Right hindlimb (tissue), 1 donor: ENCODE results near the gene CAMKMT.
"Not testable (repeated sequence)": the region's sequence is repeated elsewhere in the genome, so short reads cannot be mapped to it uniquely, and the experiment has no call there.

Experiments
- DNase-seq: peaks from one replicate; pipeline ENCODE4 v3.0.0-alpha.2; 2018

Gene CAMKMT

DNA sequence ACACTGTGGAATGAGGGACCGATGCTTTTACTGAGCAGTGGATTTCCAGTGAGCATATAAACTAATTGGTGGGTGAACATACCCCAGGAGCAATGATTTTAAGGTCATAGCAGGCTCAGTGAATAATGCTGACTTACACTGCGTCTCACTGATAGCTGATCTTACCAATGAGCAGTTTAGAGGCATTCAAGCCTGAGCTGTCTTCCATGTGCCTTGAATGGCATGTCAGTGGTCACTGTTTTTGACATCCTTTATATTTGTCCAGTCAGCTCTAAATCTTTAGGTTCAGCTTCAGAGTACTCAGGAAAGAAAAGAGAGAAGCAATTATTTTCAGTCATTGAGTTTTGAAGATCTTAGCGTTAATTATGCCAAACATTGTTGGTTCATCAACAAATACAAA is 88.3 kb downstream of the CAMKMT start:
- DNase-seq = no peak

DNA sequence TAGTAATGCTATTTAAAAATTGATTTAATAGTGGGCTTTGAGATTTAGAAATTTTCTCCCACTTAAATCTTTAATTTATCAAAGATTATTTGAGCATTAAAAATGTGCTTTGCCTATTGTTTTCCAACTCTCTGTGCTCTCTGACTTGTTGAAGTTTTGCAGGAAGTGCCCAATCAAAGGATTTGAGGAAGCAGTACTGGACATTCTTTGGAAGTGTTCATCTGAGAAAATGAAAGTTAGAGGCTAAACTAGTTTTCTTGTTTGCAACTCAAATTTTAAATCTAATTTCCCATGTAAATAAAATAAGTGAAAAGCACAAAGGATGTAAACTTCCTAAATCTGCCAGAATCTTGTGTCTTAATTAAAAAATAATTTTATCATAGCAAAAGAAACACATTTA is 89.1 kb downstream of the CAMKMT start:
- DNase-seq = no peak

DNA sequence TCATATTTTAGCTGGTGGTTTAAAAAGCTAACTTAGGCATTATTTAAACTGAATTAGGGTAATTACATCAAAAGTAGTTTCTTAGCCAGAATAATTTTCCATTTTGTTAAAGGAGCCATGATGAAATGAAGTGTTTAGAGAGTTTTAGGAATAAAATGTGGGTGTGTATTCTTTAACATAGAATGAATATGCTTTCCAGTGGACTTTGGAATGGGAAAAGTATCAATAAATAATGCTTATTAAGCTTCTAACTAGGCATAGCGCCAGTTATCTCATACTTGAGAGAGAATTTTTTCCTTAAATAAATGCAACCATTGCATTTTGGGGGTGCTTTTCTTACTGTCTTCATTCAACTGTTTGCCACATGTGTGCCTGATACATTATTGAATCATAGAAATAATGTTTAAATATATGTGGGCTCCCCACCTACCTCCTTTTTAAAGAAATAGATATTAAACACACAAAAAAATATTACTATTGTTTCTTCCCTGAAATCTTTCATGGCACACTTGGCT is 90.4 kb downstream of the CAMKMT start:
- no peak for DNase-seq

DNA sequence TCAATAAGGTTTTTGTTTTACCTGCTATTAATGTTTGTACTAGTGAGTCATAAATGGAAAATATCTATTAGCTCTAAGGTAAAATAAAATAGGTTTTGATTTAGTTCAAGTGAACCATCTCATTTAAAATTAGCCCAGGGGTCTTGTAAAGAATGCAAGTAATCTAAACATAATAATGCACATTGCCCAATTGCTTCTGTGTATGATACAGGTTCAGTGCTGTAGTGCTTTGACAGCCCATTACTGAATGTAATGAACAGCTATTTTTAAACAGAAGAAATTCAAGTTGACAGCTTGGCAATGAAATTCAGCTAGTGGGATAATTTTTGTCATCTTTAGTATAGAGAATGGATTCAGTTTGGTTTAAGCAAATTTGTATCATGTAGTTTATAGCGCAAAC is 91.5 kb downstream of the CAMKMT start:
- no peak for DNase-seq

DNA sequence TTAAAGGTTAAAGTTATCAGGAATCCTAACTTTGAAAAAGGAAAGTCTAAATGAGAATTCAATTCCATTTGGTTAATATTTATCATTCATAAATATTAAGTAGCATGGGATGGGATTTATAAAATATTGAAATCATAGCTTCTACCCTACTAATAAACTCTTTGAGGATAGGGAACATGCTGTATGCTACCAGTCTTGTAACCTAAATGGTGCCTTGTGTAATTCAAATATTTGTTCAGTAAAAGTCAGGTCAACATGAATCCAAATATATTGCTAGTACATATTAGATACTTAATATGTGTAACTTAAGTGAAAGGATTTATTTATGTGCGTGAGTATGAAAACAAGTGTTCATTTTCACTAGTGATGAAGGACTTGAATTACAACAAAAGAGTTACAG is 94.1 kb downstream of the CAMKMT start:
- no peak for DNase-seq

DNA sequence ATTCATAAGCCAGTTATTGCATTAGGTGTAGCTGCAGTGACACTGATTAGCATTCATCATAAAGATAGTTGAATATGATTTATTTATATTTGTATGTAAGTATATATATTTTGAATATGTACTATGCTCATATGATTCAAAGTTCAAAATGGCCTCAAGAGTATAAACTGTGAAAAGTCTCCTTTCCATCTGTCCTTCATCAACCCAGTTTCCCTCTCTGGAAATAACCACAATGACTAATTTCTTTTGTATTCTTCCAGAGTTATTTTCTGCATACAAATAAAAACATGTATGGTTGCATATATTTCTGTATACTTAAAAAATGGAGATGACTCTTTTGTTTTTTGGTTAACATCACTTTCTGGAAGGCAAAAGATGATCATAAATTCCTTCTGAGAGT is 95.2 kb downstream of the CAMKMT start:
- no peak for DNase-seq

- no peak for DNase-seq
Observed at GRCh38 chr2:44459739-44460138, 98.0 kb downstream of the CAMKMT start.

- no peak for DNase-seq
Observed at GRCh38 chr2:44462934-44463849, 101.4 kb downstream of the CAMKMT start.

- DNase-seq = no peak
Observed at GRCh38 chr2:44464437-44464836, 102.7 kb downstream of the CAMKMT start.

DNA sequence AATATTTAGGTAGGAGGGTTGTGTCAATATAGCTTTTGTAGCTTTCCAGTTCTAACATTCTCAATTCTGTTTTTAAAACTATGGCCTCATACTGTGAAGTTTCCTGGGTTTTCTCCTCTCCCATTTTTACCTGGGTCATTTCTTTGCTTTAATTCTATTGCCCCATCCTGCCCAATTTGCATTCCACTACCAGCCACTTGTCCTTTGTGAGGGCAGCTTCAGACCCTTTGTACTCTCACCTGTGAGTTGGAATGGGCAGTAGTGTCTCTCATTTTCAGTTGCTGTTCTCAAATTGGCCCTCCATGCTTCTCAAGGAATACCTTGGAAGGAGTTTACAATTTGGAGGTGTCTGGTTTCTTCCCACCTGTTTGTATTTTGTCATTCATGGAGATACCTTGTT is 108.4 kb downstream of the CAMKMT start:
- no peak for DNase-seq

GRCh38 chr2:44477657-44478414 is 116.1 kb downstream of the CAMKMT start:
- DNase-seq = no peak

- peak; percentile 57 for DNase-seq
Observed at GRCh38 chr2:44479127-44479887, 117.6 kb downstream of the CAMKMT start.

DNA sequence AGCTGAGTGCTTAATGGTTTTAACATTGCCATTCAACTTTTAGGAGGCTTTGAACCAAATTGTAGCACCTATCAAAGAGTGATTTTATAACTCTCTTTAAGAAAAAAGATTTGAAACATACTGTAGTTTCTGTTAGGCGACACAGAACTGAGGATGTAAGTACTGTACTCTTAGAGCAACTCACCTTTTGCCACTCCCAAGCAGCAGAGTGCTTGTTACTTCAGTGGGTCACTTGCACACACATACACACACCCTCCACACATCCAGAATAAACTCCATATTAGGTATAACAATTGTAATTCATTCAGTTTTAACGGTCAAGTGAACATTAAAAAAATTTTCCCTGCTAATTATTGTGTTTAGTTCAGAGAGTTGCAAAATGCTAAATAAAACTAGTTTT is 118.3 kb downstream of the CAMKMT start:
- DNase-seq = no peak

DNA sequence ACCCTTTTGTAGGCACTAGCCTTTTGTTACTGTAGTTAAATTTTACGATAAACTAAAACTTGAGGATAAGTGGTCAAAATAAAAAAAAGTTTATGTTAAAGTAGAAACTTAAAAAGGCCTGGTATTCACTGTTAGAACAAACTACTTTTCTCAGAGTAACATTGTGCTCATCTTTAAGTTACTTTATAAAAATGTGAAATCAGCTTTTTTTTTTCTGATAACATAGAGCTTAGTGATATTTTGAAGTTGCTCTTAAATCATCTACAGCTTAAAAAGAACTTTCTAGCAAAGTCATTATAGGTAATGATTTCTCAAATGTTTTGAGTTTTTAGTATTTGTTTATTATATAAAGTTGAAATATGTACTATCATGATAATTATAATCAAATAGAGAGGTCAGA is 125.3 kb downstream of the CAMKMT start:
- DNase-seq = no peak

DNA sequence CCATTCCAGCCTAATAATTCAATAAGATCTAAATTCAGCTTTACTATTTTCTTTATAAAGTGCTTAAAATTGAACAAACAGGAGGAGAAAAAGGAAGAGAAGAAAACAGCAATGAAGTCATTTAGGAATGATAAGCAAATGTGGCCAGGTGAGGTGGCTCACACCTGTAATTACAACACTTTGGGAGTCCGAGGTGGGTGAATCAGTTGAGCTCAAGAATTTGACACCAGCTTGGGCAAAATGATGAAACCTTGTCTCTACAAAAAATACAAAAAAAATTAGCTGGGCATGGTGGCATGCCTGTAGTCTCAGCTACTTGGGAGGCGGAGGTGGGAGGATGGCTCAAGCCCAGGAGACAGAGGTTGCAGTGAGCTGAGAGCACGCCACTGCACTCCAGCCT is 129.0 kb downstream of the CAMKMT start:
- no peak for DNase-seq

GRCh38 chr2:44494006-44494405 is 132.3 kb downstream of the CAMKMT start:
- DNase-seq = no peak

DNA sequence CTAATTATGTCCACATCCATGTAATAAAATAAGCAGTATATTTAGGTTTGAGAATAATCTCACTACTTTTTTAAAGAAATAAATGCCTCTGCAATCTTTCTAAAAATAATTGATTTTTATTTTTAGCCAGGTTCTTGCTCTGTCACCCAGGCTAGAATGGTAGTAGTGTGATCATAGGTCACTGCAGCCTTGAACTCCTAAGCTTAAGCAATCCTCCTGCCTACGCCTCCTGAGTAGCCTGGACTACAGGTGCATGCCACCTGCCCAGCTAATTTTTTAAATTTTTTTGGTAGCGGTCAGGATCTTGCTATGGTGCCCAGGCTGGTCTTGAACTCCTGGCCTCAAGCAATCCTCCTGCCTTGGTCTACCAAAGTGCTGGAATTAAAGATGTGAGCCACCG is 133.3 kb downstream of the CAMKMT start:
- DNase-seq = no peak

- no peak for DNase-seq
Observed at GRCh38 chr2:44495544-44495943, 133.8 kb downstream of the CAMKMT start.

GRCh38 chr2:44496130-44496529 is 134.4 kb downstream of the CAMKMT start:
- no peak for DNase-seq

DNA sequence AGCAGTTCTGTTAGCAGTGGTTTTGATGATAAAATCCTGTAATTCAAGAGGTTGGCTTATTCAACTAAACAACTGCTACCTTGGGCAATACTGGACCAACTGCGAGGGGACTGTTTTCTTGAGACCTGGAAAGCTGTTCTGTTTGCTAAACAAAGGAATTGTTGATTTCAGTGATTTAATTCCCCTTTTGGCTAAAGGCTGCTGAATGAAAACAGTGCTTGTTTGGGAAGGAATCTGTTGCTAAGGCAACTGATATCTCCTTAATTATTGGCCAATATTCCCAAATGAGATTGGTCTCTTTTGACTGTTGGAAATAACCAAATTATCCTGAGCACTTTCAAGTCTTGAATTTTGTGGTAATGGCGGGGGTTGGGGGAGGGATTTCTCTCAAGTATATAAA is 136.8 kb downstream of the CAMKMT start:
- DNase-seq = no peak

- DNase-seq = not testable (repeated sequence)
Observed at GRCh38 chr2:44505664-44506063, 143.9 kb downstream of the CAMKMT start.

DNA sequence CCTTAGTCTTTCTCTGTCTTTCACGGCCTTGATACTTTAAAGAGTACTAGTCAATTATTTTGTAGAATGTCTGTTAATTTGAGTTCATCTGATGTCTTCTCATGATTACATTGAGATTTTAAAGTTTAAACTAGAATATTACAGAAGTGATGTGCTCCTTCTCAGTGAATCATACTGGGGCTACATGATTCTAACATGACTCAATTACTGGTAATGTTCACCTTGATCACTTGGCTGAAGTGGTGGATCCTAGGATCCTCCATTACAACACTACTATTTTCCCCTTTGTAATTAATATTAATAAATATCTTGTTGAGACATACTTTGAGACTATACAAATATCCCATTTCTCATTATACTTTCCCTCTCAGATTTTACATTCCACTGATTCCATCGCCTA is 148.5 kb downstream of the CAMKMT start:
- no peak for DNase-seq

DNA sequence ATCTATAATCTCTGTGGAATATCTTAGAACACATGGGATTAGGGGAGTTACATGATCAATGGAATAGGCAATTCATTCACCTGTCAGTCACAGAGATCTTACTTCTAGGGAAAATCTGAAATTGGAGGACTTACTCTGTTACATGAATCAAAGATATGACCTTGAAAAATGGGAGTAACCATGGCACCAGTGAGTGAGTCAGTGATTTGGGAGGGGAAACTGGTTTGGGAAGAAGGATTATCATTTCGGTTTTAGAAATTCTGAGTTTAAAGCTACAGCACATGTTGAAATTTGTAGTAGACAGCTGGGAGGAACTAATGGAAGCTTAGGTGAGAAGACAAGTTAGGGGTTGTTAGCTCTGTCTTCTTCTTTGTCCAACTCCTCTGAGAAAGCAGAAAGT is 153.7 kb downstream of the CAMKMT start:
- no peak for DNase-seq
